Measurements from ENCODE around the gene ZNF83. TPM values are rescaled to one million over a fixed set of nuclear protein-coding genes. Genes with fewer than 3 reads are reported as not detected.
"Not testable (repeated sequence)": the region's sequence is repeated elsewhere in the genome, so short reads cannot be mapped to it uniquely, and the experiment has no call there.

ZNF83 gene
- total RNA-seq (2014; rRNA removed; shearing (Covaris generic)): 27.1 and 54.4 TPM in 2 replicates

- DNase-seq (ENCODE audit: low read depth): peak; percentile 95
Measured at GRCh38 chr19:52637718-52638585, at the start of gene ZNF83. Gene ZNF83, minus strand, starts transcription at chr19:52638355.

- DNase-seq (ENCODE audit: low read depth): no peak
Measured at GRCh38 chr19:52687684-52688083, 49.5 kb upstream of the ZNF83 start.

- DNase-seq (ENCODE audit: low read depth): no peak
Measured at GRCh38 chr19:52685811-52686210, 47.7 kb upstream of the ZNF83 start.

- not testable (repeated sequence) for DNase-seq (ENCODE audit: low read depth)
Measured at GRCh38 chr19:52681216-52681615, 43.1 kb upstream of the ZNF83 start.

- no peak for DNase-seq (ENCODE audit: low read depth)
Measured at GRCh38 chr19:52679598-52679997, 41.4 kb upstream of the ZNF83 start.

GRCh38 chr19:52675239-52675638, 37.1 kb upstream of the ZNF83 start:
- not testable (repeated sequence) for DNase-seq (ENCODE audit: low read depth)

- no peak for DNase-seq (ENCODE audit: low read depth)
Measured at GRCh38 chr19:52673014-52673413, 34.9 kb upstream of the ZNF83 start.

GRCh38 chr19:52670046-52670445, 31.9 kb upstream of the ZNF83 start:
- no peak for DNase-seq (ENCODE audit: low read depth)

- DNase-seq (ENCODE audit: low read depth): no peak
Measured at GRCh38 chr19:52669586-52669985, 31.4 kb upstream of the ZNF83 start.

GRCh38 chr19:52667972-52668371, 29.8 kb upstream of the ZNF83 start:
- no peak for DNase-seq (ENCODE audit: low read depth)

GRCh38 chr19:52666506-52666905, 28.4 kb upstream of the ZNF83 start:
- no peak for DNase-seq (ENCODE audit: low read depth)

- DNase-seq (ENCODE audit: low read depth): peak; percentile 71
Measured at GRCh38 chr19:52665529-52665928, 27.4 kb upstream of the ZNF83 start.

- no peak for DNase-seq (ENCODE audit: low read depth)
Measured at GRCh38 chr19:52665027-52665426, 26.9 kb upstream of the ZNF83 start.

- no peak for DNase-seq (ENCODE audit: low read depth)
Measured at GRCh38 chr19:52664461-52664860, 26.3 kb upstream of the ZNF83 start.

- DNase-seq (ENCODE audit: low read depth): peak; percentile 71
Measured at GRCh38 chr19:52662631-52663030, 24.5 kb upstream of the ZNF83 start.

GRCh38 chr19:52660981-52661380, 22.8 kb upstream of the ZNF83 start:
- DNase-seq (ENCODE audit: low read depth): peak; percentile 82

GRCh38 chr19:52659013-52659412, 20.9 kb upstream of the ZNF83 start:
- DNase-seq (ENCODE audit: low read depth): no peak

- no peak for DNase-seq (ENCODE audit: low read depth)
Measured at GRCh38 chr19:52658595-52658994, 20.4 kb upstream of the ZNF83 start.

GRCh38 chr19:52653161-52653560, 15.0 kb upstream of the ZNF83 start:
- no peak for DNase-seq (ENCODE audit: low read depth)

- DNase-seq (ENCODE audit: low read depth): no peak
Measured at GRCh38 chr19:52651956-52652355, 13.8 kb upstream of the ZNF83 start.

- DNase-seq (ENCODE audit: low read depth): peak; percentile 33
Measured at GRCh38 chr19:52648336-52649016, 10.3 kb upstream of the ZNF83 start.

- no peak for DNase-seq (ENCODE audit: low read depth)
Measured at GRCh38 chr19:52646571-52647217, 8.5 kb upstream of the ZNF83 start.

- no peak for DNase-seq (ENCODE audit: low read depth)
Measured at GRCh38 chr19:52640916-52641315, 2.8 kb upstream of the ZNF83 start.

All from M059J (cell line).